HG03457 (cell line): ENCODE results near the gene CP.
"Not testable (repeated sequence)": the region's sequence is repeated elsewhere in the genome, so short reads cannot be mapped to it uniquely, and the experiment has no call there.

Source experiments
- ATAC-seq: cut with Tn5 transposase; IDR thresholded peaks from one replicate; pipeline ENCODE4 v1.9.1; 2021; ENCODE audit warnings: moderate number of reproducible peaks; ENCODE audit not compliant: unreplicated experiment

Gene CP

DNA sequence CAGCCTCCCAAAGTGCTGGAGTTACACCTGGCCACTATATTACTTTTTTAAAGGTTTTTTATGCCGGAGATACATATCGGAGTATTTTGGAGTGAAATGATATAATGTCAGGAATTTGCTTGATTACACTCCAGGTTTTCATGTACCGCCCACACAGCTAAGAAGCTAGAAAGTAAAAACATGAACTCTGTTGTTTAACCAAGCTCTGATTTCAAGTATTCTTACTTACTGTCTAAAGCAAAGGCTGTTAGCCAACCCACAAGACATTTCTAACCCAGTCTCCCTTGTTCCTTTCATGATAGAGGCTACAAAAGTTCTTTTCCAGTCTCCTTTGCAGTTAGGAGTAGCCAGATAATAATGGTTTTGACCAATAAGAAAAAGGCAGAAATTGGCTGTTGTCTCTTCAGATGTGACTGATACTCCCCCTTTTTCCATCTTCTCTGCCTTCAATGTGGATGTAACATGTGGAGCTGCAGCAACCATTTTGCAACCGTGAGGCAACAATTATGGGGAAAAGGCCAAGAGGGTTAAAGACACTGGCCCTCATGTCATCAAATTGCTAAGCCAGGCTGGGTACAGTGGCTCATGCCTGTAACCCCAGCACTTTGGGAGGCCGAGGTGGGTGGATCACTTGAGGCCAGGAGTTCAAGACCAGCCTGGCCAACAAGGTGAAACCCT is 6.1 kb upstream of the CP start:
- no peak for ATAC-seq

GRCh38 chr3:149226776-149227175 is 5.1 kb upstream of the CP start:
- ATAC-seq, result no peak

DNA sequence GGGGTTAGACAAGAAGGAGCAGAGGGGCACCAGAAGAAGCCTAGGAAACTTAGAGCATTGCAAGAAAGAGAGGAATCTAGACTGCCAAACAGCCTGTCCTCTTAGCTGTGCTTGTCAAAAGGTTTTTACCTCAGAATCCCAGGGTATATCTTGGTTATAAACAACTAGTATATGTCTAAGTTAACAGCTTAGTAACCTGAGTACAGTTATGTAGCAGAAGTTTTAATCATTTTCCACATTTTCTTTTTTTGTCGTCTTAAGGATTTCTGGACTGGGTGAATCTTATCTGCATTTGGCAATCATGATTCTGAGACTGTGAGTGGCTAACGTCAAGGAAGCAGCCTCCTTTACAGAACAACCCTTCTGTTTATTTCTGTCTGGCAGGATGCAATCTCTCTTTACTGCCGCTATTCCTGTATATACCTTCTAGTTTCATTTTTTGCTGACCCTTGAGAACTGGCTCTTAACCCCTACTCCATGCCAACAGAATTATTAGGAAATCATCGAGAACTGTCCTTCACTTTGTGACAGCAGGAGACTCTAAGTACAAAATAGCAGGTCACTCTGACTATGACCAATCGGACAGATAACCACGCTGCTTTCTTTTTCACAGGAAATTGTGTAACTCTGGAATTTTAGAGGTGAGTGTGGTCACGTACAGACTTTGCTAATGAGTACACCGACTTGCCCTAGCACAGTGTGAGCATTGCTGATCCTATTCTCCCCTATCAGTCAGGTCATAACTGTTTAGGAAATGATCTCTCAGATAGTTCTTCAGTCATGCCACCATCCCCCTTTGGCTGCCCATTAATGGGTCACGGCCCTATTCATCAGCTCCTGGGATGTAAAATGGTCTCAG is 3.3 kb upstream of the CP start:
- ATAC-seq, result peak; percentile 95

GRCh38 chr3:149223461-149223820 is 1.8 kb upstream of the CP start:
- no peak for ATAC-seq

DNA sequence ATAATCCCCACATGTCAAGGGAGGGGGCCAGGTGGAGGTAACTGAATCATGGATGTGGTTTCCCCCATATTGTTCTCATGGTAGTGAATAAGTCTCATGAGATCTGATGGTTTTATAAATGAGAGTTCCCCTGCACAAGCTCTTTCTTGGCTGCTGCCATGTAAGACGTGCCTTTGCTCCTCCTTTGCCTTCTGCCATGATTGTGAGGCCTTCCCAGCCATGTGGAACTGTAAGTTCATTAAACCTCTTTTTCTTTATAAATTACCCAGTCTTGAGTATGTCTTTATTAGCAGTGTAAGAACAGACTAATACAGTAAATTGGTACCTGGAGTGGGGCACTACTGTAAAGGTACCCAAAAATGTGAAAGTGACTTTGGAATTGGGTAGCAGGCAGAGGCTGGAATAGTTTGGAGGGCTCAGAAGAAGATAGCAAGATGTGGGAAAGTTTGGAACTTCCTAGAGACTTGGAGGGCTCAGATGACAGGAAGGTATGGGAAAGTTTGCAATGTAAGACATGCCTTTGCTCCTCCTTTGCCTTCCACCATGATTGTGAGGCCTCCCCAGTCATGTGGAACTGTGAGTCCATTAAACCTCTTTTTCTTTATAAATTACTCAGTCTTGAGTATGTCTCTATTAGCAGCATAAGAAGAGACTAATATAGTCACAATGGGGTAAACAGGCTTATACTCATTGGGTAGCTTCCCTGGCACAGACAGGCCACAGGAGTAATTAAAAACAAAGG is 2.1 kb downstream of the CP start:
- ATAC-seq, result not testable (repeated sequence)

DNA sequence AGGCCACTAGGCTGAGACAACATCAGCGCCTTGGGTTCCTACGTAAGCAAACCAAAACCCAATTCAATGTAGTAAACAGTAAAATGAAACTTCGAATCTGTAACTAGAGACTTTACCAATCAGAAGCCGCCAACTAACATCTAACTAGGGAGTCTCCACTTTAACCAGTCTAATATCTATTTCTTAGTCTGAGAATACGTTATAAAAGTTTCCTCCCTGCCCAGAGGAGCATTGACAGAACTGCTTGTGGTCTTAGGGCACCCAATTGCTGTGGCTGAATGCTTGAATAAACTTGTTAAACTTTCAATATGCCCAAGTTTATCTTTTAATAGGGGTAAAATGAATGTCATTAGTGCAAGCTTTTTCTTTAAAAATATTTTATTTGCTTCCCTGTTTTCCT is 4.3 kb downstream of the CP start:
- no peak for ATAC-seq

GRCh38 chr3:149216193-149216869 is 5.3 kb downstream of the CP start:
- no peak for ATAC-seq

DNA sequence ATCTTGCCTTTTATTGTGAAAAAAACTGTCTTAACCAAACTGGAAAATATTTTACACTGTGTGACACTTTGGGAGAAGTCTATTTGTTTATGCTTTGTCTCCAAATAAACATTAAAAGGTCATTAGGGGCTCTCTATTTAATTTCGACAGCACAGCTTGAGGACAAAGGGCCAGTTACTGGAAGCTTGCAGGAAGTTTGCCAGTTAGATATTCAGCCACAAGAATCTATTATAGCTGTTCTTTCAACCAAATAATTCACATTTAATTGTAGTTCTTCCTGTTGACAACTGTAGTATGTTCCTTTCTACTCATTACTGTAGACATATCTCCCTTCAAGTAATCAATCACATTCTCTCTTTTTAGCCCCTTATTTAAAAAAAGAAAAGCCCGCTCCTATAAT is 6.1 kb downstream of the CP start:
- no peak for ATAC-seq

DNA sequence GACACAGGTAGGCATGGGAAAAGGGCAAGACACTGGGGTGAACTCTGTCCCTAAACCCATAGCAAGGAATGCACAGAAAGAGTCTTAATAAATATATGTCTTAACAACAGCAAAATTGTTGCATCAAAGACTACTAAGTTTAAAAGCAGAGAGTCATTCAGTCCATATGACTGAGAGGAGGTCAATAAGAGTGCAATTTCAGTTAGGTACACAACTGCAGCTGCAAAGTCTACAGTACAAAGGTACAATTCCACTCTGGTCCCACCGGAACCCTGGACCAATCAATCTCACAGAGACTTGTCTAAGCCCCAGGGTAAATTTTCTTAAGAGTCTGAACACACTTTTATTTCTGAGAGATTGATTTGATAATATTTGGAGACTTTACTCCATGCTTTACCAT is 6.9 kb downstream of the CP start:
- ATAC-seq, result no peak

- ATAC-seq, result no peak
Measured at GRCh38 chr3:149212386-149212785, 9.2 kb downstream of the CP start.

GRCh38 chr3:149209431-149209830 is 12.2 kb downstream of the CP start:
- ATAC-seq, result no peak

DNA sequence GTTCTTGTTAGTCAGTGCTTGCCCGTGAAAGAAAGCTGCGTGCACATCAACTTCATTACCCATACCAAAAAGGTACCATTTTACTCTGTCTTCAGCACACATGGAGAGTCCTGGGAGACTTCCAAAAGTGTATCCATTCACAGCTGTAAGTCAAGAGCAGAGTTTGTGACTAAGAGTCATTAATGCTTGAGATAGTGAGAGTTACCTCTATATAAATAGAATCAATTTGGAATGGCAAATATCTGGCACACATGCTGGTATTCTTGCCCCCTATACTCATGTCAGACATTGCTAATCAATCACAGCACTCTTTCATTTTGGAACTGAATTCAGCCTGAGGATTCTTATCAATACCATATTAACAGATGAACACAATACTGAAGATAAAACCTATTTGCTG is 14.2 kb downstream of the CP start:
- ATAC-seq, result no peak

DNA sequence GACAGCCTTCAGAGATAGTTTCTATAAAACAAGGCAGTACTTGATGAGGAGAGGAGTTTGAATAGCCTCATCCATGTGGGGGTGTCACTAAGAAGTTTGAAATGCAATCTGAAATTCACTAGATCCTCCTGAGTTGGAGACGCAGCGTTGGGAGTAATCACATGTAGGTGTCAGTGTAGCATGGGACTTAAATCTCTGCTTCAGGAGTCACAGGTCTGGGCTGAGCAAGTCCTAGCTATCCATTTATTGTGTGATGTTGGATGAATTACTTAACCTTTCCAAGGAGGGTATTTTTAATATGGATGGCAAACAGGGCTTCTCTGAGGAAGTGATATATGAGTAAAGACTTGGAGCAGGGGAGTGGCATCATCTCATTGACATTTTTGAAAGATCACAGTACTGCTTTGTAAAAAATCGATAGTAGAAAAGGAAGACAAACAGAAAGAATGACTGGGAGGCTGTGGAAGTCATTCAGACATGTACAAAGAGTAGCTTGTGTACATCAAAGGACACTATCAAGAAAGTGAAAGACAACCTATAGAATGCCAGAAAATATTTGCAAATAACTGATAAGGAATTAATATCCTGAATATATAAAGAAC is 17.1 kb downstream of the CP start:
- no peak for ATAC-seq

- ATAC-seq, result peak; percentile 99
Measured at GRCh38 chr3:149203758-149204157, 17.9 kb downstream of the CP start.

GRCh38 chr3:149199474-149199873 is 22.2 kb downstream of the CP start:
- no peak for ATAC-seq

GRCh38 chr3:149198611-149199010 is 23.0 kb downstream of the CP start:
- no peak for ATAC-seq

DNA sequence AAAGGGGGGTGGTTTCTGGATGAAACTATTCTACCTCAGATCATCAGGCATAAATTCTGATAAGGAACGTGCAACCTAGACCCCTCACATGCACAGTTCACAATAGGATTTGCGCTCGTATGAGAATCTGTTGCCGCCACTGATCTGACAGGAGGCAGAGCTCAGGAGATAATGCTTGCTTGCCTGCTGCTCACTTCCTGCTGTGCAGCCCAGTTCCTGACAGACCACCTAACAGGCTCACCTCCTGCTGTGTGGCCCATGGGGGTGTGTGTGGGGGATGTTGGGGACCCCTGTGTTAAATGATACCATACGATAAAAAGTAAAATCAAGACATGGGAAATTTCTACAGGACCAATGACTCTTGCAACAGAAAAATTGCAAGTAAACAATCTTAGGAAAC is 24.0 kb downstream of the CP start:
- ATAC-seq, result no peak

DNA sequence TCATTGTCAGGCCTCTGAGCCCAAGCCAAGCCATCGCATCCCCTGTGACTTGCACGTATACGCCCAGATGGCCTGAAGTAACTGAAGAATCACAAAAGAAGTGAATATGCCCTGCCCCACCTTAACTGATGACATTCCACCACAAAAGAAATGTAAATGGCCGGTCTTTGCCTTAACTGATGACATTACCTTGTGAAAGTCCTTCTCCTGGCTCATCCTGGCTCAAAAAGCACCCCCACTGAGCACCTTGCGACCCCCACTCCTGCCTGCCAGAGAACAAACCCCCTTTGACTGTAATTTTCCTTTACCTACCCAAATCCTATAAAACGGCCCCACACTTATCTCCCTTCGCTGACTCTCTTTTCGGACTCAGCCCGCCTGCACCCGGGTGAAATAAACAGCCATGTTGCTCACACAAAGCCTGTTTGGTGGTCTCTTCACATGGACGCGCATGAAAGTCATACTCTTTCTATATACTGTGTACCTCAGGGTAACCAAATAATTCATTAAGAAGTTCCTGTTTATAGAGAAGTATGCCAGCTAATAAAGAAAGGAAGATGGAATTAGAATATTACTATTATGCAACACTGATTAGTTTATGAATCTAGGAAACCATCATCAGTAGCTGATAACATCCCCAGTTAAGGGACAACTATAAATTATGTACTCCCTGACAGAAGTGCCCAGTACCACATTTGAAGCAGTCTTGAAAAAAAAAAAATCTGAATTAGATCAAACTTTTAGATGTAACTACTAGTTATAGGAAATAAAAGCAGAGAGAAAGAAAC is 24.6 kb downstream of the CP start:
- not testable (repeated sequence) for ATAC-seq

DNA sequence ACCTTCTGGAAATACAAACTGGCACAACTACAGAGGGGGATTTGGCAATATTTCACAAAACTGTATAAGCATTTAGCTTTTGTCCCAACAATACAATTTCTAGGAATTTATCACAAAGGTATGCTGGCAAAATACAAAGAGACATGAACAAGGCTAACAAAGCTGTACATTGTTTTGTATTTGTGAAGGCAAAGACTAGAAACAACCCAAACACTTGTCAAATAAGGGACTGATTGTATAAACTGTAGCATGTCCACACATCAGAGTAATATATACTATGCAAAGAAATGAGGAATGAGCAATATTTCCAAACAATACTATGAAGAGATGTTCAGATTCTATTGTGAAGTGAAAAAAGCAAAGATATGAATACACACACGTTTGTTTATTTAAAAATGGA is 26.4 kb downstream of the CP start:
- ATAC-seq, result no peak

GRCh38 chr3:149188494-149188893 is 33.1 kb downstream of the CP start:
- ATAC-seq, result no peak
